H1 (cell line): ENCODE measurements around the gene ATXN2L. TPM values are rescaled to one million over a fixed set of nuclear protein-coding genes. Genes with fewer than 3 reads are reported as not detected.

ENCODE experiments used
- CTCF ChIA-PET: fragments of 300-600 bp; sonication (Branson Sonifier 250); formaldehyde crosslinking; loops from one replicate; lab custom pipeline; 2021; ENCODE audit not compliant: partially characterized antibody; lab: Charles Lee
- POLR2A ChIA-PET: fragments of 300-600 bp; sonication (Branson Sonifier 250); formaldehyde crosslinking; loops from one replicate; lab custom pipeline; 2021; ENCODE audit warnings: inconsistent platforms; ENCODE audit not compliant: partially characterized antibody; lab: Charles Lee
- DNase-seq, 2 experiments: peaks; one replicate each; pipeline versions ENCODE4 v3.0.0 to v3.0.0-alpha.2; 2010 to 2022; ENCODE audit warnings: low spot score in 2 of 2, low read depth in 1 of 2, mixed read lengths in 1 of 2
- FAIRE-seq: peaks from 2 replicates; lab custom pipeline; 2011; peaks lifted over from hg19 to GRCh38; lab: Jason Lieb, UNC
- H2AFZ ChIP-seq: 2 replicates; pipeline ENCODE4 v1.8.1; 2012; ENCODE audit warnings: low read length, inconsistent platforms
- H2AK5ac ChIP-seq: 2 replicates; pipeline ENCODE4 v1.6.1; 2013; ENCODE audit warnings: low read depth, low read length
- H2BK120ac ChIP-seq: replicated peaks from 2 replicates; pipeline ENCODE3; 2013; ENCODE audit warnings: low read depth, low read length, inconsistent platforms
- H2BK12ac ChIP-seq: 2 replicates; pipeline ENCODE4 v1.6.1; 2013; ENCODE audit warnings: low read depth, low read length
- H2BK15ac ChIP-seq: 2 replicates; pipeline ENCODE4 v1.6.1; 2013; ENCODE audit warnings: low read length
- H2BK20ac ChIP-seq: 2 replicates; pipeline ENCODE4 v1.6.1; 2013; ENCODE audit warnings: low read length
- H2BK5ac ChIP-seq: 2 replicates; pipeline ENCODE4 v1.6.1; 2013; ENCODE audit warnings: low read depth, low read length
- H3K14ac ChIP-seq: 2 replicates; pipeline ENCODE4 v1.6.1; 2013; ENCODE audit warnings: inconsistent platforms; ENCODE audit not compliant: insufficient read length
- H3K18ac ChIP-seq: 2 replicates; pipeline ENCODE4 v1.6.1; 2013; ENCODE audit warnings: low read length; ENCODE audit errors: extremely low read depth
- H3K23ac ChIP-seq: 2 replicates; pipeline ENCODE4 v1.6.1; 2013; ENCODE audit warnings: inconsistent platforms; ENCODE audit not compliant: insufficient read length
- H3K23me2 ChIP-seq: 2 replicates; pipeline ENCODE4 v1.6.1; 2013; ENCODE audit warnings: low read depth, low read length
- H3K27ac ChIP-seq: 2 replicates; pipeline ENCODE4 v1.6.1; 2011; ENCODE audit warnings: low read depth, low read length, inconsistent platforms
- H3K27me3 ChIP-seq, 4 experiments: replicated peaks in 1 of 4; 1 replicate in 1 of 4; 2 replicates in 3 of 4; pipeline versions ENCODE4 v1.6.1 to v1.8.1; 2011 to 2013; ENCODE audit warnings: low read length in 3 of 4, mild to moderate bottlenecking in 3 of 4, inconsistent platforms in 2 of 4, mixed read lengths in 2 of 4, moderate library complexity in 1 of 4; ENCODE audit not compliant: control insufficient read depth in 3 of 4, insufficient read depth in 3 of 4; ENCODE audit errors: extremely low read depth in 1 of 4
- H3K36me3 ChIP-seq, 4 experiments: 2 replicates each; pipeline versions ENCODE4 v1.6.1 to v1.8.1; 2011 to 2013; ENCODE audit warnings: mild to moderate bottlenecking in 4 of 4, low read length in 3 of 4, moderate library complexity in 2 of 4, control low read depth in 1 of 4, inconsistent platforms in 1 of 4; ENCODE audit not compliant: insufficient read depth in 4 of 4, control insufficient read depth in 2 of 4
- H3K4ac ChIP-seq: replicated peaks from 2 replicates; pipeline ENCODE3; 2013; ENCODE audit warnings: low read length, low read depth, mixed read lengths, inconsistent platforms; ENCODE audit not compliant: insufficient read length
- H3K4me1 ChIP-seq, 4 experiments: replicated peaks in 1 of 4; 1 replicate in 1 of 4; 2 replicates in 3 of 4; pipeline versions ENCODE4 v1.6.1 to v1.8.1; 2011 to 2013; ENCODE audit warnings: low read length in 3 of 4, inconsistent platforms in 2 of 4, mixed read lengths in 1 of 4; ENCODE audit not compliant: insufficient read depth in 4 of 4, control insufficient read depth in 3 of 4
- H3K4me2 ChIP-seq, 2 experiments: 2 replicates each; pipeline versions ENCODE4 v1.6.1 to v1.8.1; 2011 to 2013; ENCODE audit warnings: low read depth in 2 of 2, low read length in 2 of 2, control low read depth in 1 of 2, inconsistent platforms in 1 of 2, mild to moderate bottlenecking in 1 of 2; ENCODE audit not compliant: insufficient read depth in 1 of 2
- H3K4me3 ChIP-seq, 4 experiments: fragments of 200-600, 300-600 bp in 1 of 4; sonication (generic), shearing (Covaris generic), sonication (Bioruptor Twin) in 1 of 4; 2 replicates each; pipeline versions ENCODE4 v1.5.1 to v1.8.1; 2011 to 2016; ENCODE audit warnings: low read length in 4 of 4, low read depth in 3 of 4, control low read depth in 2 of 4, inconsistent platforms in 2 of 4, mild to moderate bottlenecking in 2 of 4, mixed read lengths in 1 of 4, moderate library complexity in 1 of 4; ENCODE audit not compliant: insufficient read depth in 2 of 4; ENCODE audit errors: extremely low read depth in 1 of 4
- H3K56ac ChIP-seq: replicated peaks from 2 replicates; pipeline ENCODE3; 2013; ENCODE audit warnings: low read depth, mild to moderate bottlenecking, mixed read lengths, low read length, inconsistent platforms; ENCODE audit not compliant: insufficient read length
- H3K79me1 ChIP-seq: 2 replicates; pipeline ENCODE4 v1.6.1; 2013; ENCODE audit warnings: low read depth, low read length, control low read depth
- H3K79me2 ChIP-seq, 2 experiments: 2 replicates each; pipeline versions ENCODE4 v1.6.1 to v1.8.1; 2012 to 2013; ENCODE audit warnings: low read length in 2 of 2, mild to moderate bottlenecking in 2 of 2, inconsistent platforms in 1 of 2; ENCODE audit not compliant: insufficient read depth in 2 of 2, control insufficient read depth in 1 of 2
- H3K9ac ChIP-seq, 4 experiments: replicated peaks in 1 of 4; 1 replicate in 1 of 4; 2 replicates in 3 of 4; pipeline versions ENCODE4 v1.6.1 to v1.8.1; 2011 to 2013; ENCODE audit warnings: low read depth in 3 of 4, low read length in 3 of 4, control low read depth in 2 of 4, mild to moderate bottlenecking in 2 of 4, moderate library complexity in 2 of 4, inconsistent platforms in 1 of 4; ENCODE audit errors: extremely low read depth in 1 of 4
- H3K9me3 ChIP-seq, 2 experiments: 2 replicates each; pipeline versions ENCODE4 v1.6.1 to v1.8.1; 2012 to 2013; ENCODE audit warnings: mild to moderate bottlenecking in 2 of 2, moderate library complexity in 2 of 2, control low read depth in 1 of 2, inconsistent platforms in 1 of 2, low read depth in 1 of 2, low read length in 1 of 2, mixed read lengths in 1 of 2; ENCODE audit not compliant: insufficient read depth in 2 of 2
- H4K20me1 ChIP-seq, 2 experiments: replicated peaks in 1 of 2; 2 replicates each; pipeline versions ENCODE3 to v1.8.1; 2011 to 2013; ENCODE audit warnings: inconsistent platforms in 2 of 2, low read length in 2 of 2, mild to moderate bottlenecking in 1 of 2; ENCODE audit not compliant: insufficient read depth in 2 of 2, control insufficient read depth in 1 of 2
- H4K5ac ChIP-seq: 2 replicates; pipeline ENCODE4 v1.6.1; 2013; ENCODE audit warnings: low read length, low read depth, mixed read lengths, inconsistent platforms; ENCODE audit not compliant: insufficient read length
- H4K8ac ChIP-seq: 2 replicates; pipeline ENCODE4 v1.8.0; 2013; ENCODE audit warnings: mild to moderate bottlenecking, moderate library complexity, low read length, inconsistent platforms; ENCODE audit not compliant: insufficient read depth; ENCODE audit errors: extremely low read depth
- H4K91ac ChIP-seq: replicated peaks from 2 replicates; pipeline ENCODE3; 2013; ENCODE audit warnings: low read length, mixed read lengths, inconsistent platforms; ENCODE audit not compliant: insufficient read length
- ASH2L ChIP-seq: fragments of 200-600, 300-600 bp; sonication (generic); IDR thresholded peaks from one replicate; pipeline ENCODE4 v1.7.1; 2017; ENCODE audit warnings: low read length
- CREB1 ChIP-seq: IDR thresholded peaks from 2 replicates; pipeline ENCODE4 v1.6.1; 2012; ENCODE audit warnings: inconsistent platforms
- CTBP2 ChIP-seq: IDR thresholded peaks from 2 replicates; pipeline ENCODE4 v1.7.0; 2011; ENCODE audit warnings: borderline replicate concordance, mild to moderate bottlenecking, moderate library complexity, mixed read lengths, low read length; ENCODE audit not compliant: insufficient read depth, insufficient read length
- KDM1A ChIP-seq: fragments of 200-600, 300-600 bp; sonication (generic); IDR thresholded peaks from 2 replicates; pipeline ENCODE4 v1.7.1; 2016; ENCODE audit warnings: mild to moderate bottlenecking, low read length, borderline replicate concordance
- PHF8 ChIP-seq: fragments of 200-600 bp; sonication (generic); conservative IDR thresholded peaks from 2 replicates; pipeline ENCODE4 v1.7.1; 2012; ENCODE audit warnings: low read depth, mild to moderate bottlenecking, inconsistent platforms, low read length, moderate library complexity
- POLR2A ChIP-seq, 2 experiments: IDR thresholded peaks; 1 replicate in 1 of 2; 2 replicates in 1 of 2; pipeline ENCODE4 v1.6.1; 2011; ENCODE audit warnings: low read depth in 2 of 2, low read length in 2 of 2, mild to moderate bottlenecking in 2 of 2; ENCODE audit errors: control extremely low read depth in 1 of 2
- RNF2 ChIP-seq: fragments of 200-900, 300-1000 bp; sonication (generic); IDR thresholded peaks from 2 replicates; pipeline ENCODE4 v1.7.1; 2016; ENCODE audit warnings: borderline replicate concordance, low read depth, mild to moderate bottlenecking, antibody characterized with exemption, low read length; ENCODE audit not compliant: poor library complexity, severe bottlenecking; ENCODE audit errors: missing control alignments
- SIN3A ChIP-seq, 2 experiments: IDR thresholded peaks in 1 of 2; conservative IDR thresholded peaks in 1 of 2; 2 replicates each; pipeline ENCODE4 v1.6.1; 2011 to 2012; ENCODE audit warnings: low read length in 2 of 2, improper control_type of control experiment in 1 of 2, low read depth in 1 of 2, mild to moderate bottlenecking in 1 of 2
- TAF1 ChIP-seq: IDR thresholded peaks from 2 replicates; pipeline ENCODE4 v1.6.1; 2011; ENCODE audit warnings: mild to moderate bottlenecking, low read depth, low read length
- WGBS, 2 experiments: shearing (Covaris generic) in 1 of 2; methylation state at CpG; one replicate each; pipeline versions ENCODE4 v1.1.6 to v1.1.7; 2013 to 2015; ENCODE audit warnings: low lambda C conversion rate in 2 of 2, mixed read lengths in 2 of 2, inconsistent platforms in 1 of 2, low coverage in 1 of 2, missing lambda C conversion rate in 1 of 2; ENCODE audit not compliant: insufficient replicate concordance in 2 of 2, insufficient coverage in 1 of 2, insufficient read length in 1 of 2; ENCODE audit errors: extremely low coverage in 1 of 2, missing lambda C conversion rate in 1 of 2; 5-methylcytosine and 5-hydroxymethylcytosine counted together
- polyA plus RNA-seq, 7 experiments: library from polyadenylated mRNA; depleted of rRNA in 3 of 7; stranded (reverse) in 5 of 7; unstranded in 2 of 7; fragments of >200 nt in 5 of 7; fragments of 200-250 nt in 2 of 7; gene quantifications; 1 replicate in 5 of 7; 2 replicates in 1 of 7; 4 replicates in 1 of 7; pipeline versions ENCODE4 v1.2.1 to v1.2.3, GENCODE V29; 2011 to 2013; ENCODE audit warnings: missing spikeins in 2 of 7, mixed read lengths in 2 of 7
- total RNA-seq: library from RNA; stranded (reverse); fragmentation: NEBNext Ultra II Directional; extraction: Animal tissue kit (Norgen Biotek cat#: 25700); gene quantifications from 2 replicates; pipeline ENCODE4 v1.2.1, GENCODE V29; 2021
- TF ChIP-seq, protein P1 (sequence below): IDR thresholded peaks from 2 replicates; pipeline ENCODE4 v1.6.1; 2012; ENCODE audit warnings: inconsistent platforms

ATXN2L gene
- total and polyA plus RNA-seq, 2 of the 8 experiments (the other 6 are each of a cell fraction or from before 2014, with no cell fraction given), result 79.1 to 227 TPM

DNA sequence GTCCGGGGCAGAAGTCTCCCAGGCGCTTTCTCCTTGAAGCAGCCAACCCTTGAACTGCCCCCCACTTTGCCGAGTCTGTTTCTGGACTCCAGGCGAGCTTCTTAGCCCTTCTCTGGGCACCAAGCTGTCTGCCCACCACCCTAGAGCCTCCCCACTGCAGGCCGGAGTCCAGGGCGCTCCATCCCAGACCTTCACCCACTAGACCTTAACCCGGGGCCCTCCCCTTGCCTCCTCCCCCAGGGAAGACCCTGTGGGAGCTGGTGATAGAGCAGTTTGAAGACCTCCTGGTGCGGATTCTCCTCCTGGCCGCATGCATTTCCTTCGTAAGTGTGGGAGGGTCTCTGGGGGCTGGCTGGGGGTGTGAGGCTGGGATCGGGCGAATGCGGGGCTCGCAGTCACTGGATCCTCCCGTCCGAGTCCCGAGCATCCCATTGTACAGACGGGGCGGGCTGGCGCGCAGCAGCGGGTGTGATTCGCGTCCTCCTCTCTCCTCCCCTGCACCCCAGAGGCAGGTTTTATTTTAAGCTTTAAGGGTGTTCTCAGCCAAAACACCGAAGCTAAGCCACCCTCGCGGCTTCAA, 56.6 kb downstream of the ATXN2L start:
- H2BK12ac ChIP-seq, result no peak overlapping the region
- H3K23me2 ChIP-seq, result peaks cover 13% of the 10 kb centered on the region
- POLR2A ChIA-PET, result interaction anchor here (0.7 to 13.3 kb wide), 16 partner anchors 9 to 94 kb away, joined by 3 to 164 read pairs (median 4); partner anchors contain the start of genes ATXN2L, RABEP2, SH2B1 and TUFM
- H2BK5ac ChIP-seq, result no peak overlapping the region
- peak overlapping the region; percentile 71; the same call in 1 of the 2 replicates for H3K18ac ChIP-seq
- CTCF ChIA-PET, result interaction anchor here (1.5 to 2.7 kb wide), 3 partner anchors 10 to 65 kb away, joined by 3 to 18 read pairs (median 4); no protein-coding TSS in a partner anchor
- H2BK20ac ChIP-seq, result no peak overlapping the region
- DNase-seq (no peak), FAIRE-seq (no peak)
- no peak overlapping the region for H3K23ac ChIP-seq
- H2BK120ac ChIP-seq, result no peak overlapping the region
- H3K79me2 ChIP-seq, result no peaks in the 10 kb centered on the region
- peak overlapping the region; percentile 59 for H4K91ac ChIP-seq
- no peak overlapping the region for H2AK5ac ChIP-seq
- H3K56ac ChIP-seq, result peak overlapping the region; percentile 8
- no peaks in the 10 kb centered on the region for H3K36me3 ChIP-seq
- peak overlapping the region; percentile 78 to 84 for H3K4me2 ChIP-seq
- peak overlapping the region; percentile 18 for H3K14ac ChIP-seq
- peaks cover 2 to 3% of the 10 kb centered on the region in 2 experiments for H4K20me1 ChIP-seq
- H3K4me3 ChIP-seq, result peak overlapping the region; percentile 61 to 78 (median 68)
- H3K9me3 ChIP-seq, result no peaks in the 10 kb centered on the region
- H2BK15ac ChIP-seq, result no peak overlapping the region
- H4K5ac ChIP-seq, result peak overlapping the region; percentile 25
- H2AFZ ChIP-seq, result no peak overlapping the region
- H3K4ac ChIP-seq, result no peak overlapping the region
- H3K79me1 ChIP-seq, result no peaks in the 10 kb centered on the region; the same call in none of the 2 replicates
- peak overlapping the region; percentile 69 to 77 (median 72) for H3K9ac ChIP-seq
- peaks cover 0 to 41% (median 30%) of the 10 kb centered on the region in 4 experiments; a peak in 6 of 7 replicates for H3K4me1 ChIP-seq
- peaks cover 0 to 8% (median 7%) of the 10 kb centered on the region in 4 experiments; a peak in 2 of 7 replicates for H3K27me3 ChIP-seq
- peak overlapping the region; percentile 35; the same call in 1 of the 2 replicates for H4K8ac ChIP-seq
- H3K27ac ChIP-seq, result peak overlapping the region; percentile 59; the same call in 1 of the 2 replicates
- no peak for TF ChIP-seq CTBP2
- TF ChIP-seq PHF8, result peak; percentile 80
- TF ChIP-seq RNF2, result peak; percentile 15
- 0 out of 2 replicates have a peak, but pooled peaks have one; percentile 10 for TF ChIP-seq TAF1
- 0 out of 4 replicates have a peak, but pooled peaks of 1 of the 2 experiments have one; percentile 19 for TF ChIP-seq SIN3A (conservative IDR thresholded peaks at IDR 0.05 in 1 of 2, IDR thresholded peaks at IDR 0.05 in 1 of 2; ENCODE audit: low read depth in 1 of 2, low read length in 2 of 2)
- TF ChIP-seq POLR2A (IDR thresholded peaks at IDR 0.05; ENCODE audit: control extremely low read depth in 1 of 2, low read depth in 2 of 2, low read length in 2 of 2), result peak in 1 of 2 experiments; percentile 79; a peak in 2 of 3 replicates
- TF ChIP-seq, protein P1, sequence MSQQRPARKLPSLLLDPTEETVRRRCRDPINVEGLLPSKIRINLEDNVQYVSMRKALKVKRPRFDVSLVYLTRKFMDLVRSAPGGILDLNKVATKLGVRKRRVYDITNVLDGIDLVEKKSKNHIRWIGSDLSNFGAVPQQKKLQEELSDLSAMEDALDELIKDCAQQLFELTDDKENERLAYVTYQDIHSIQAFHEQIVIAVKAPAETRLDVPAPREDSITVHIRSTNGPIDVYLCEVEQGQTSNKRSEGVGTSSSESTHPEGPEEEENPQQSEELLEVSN, result no peak
- no peak for TF ChIP-seq CREB1
- peak; percentile 9 for TF ChIP-seq ASH2L
- 0 out of 2 replicates have a peak, but pooled peaks have one; percentile 9 for TF ChIP-seq KDM1A
- WGBS, 2 experiments, result 4% methylated on average over 26 of the region's 27 CpGs; no CpG with 5 or more reads in 1 of the 2 experiments
